Hepatocyte (in vitro differentiated cells): ENCODE measurements around the gene TOP1. TPM values are rescaled to one million over a fixed set of nuclear protein-coding genes. Genes with fewer than 3 reads are reported as not detected.

Experiments
- DNase-seq: peaks from one replicate; pipeline ENCODE4 v3.0.0-alpha.2; 2016; ENCODE audit warnings: low spot score
- H2AFZ ChIP-seq: fragments of 200-600 bp; sonication (generic); 2 replicates; pipeline ENCODE4 v1.6.0; 2016; ENCODE audit warnings: antibody characterized with exemption, mild to moderate bottlenecking
- H3K27ac ChIP-seq: fragments of 200-600 bp; sonication (generic); 2 replicates; pipeline ENCODE4 v1.5.1; 2016; ENCODE audit warnings: mild to moderate bottlenecking
- H3K27me3 ChIP-seq: fragments of 200-600 bp; sonication (generic); 2 replicates; pipeline ENCODE4 v1.6.1; 2016
- H3K36me3 ChIP-seq: fragments of 200-600 bp; sonication (generic); replicated peaks from 2 replicates; pipeline ENCODE4 v1.5.1; 2016; ENCODE audit warnings: low read depth; ENCODE audit not compliant: insufficient read depth
- H3K4me1 ChIP-seq: fragments of 200-600 bp; sonication (generic); 2 replicates; pipeline ENCODE4 v1.5.1; 2016; ENCODE audit warnings: mild to moderate bottlenecking, moderate library complexity; ENCODE audit not compliant: insufficient read depth
- H3K4me2 ChIP-seq: fragments of 200-600 bp; sonication (generic); 2 replicates; pipeline ENCODE4 v1.6.0; 2016
- H3K4me3 ChIP-seq: fragments of 200-600 bp; sonication (generic); 2 replicates; pipeline ENCODE4 v1.5.1; 2016; ENCODE audit warnings: mild to moderate bottlenecking
- H3K79me2 ChIP-seq: fragments of 200-600 bp; sonication (generic); 2 replicates; pipeline ENCODE4 v1.6.0; 2017; ENCODE audit warnings: mild to moderate bottlenecking
- H3K9me2 ChIP-seq: fragments of 200-600 bp; sonication (generic); replicated peaks from 2 replicates; pipeline ENCODE4 v1.6.0; 2017; ENCODE audit warnings: mild to moderate bottlenecking; ENCODE audit not compliant: insufficient read depth
- H3K9me3 ChIP-seq: fragments of 200-600 bp; sonication (generic); 2 replicates; pipeline ENCODE4 v1.5.1; 2016; ENCODE audit warnings: low read depth, mild to moderate bottlenecking
- H4K20me1 ChIP-seq: fragments of 200-600 bp; sonication (generic); 2 replicates; pipeline ENCODE4 v1.6.0; 2016; ENCODE audit warnings: mild to moderate bottlenecking; ENCODE audit not compliant: insufficient read depth, poor library complexity, severe bottlenecking
- EZH2 ChIP-seq: fragments of 200-600 bp; sonication (generic); IDR thresholded peaks from 2 replicates; pipeline ENCODE4 v1.6.1; 2016; ENCODE audit warnings: antibody characterized with exemption, mild to moderate bottlenecking, borderline replicate concordance
- EZH2phosphoT487 ChIP-seq: fragments of 200-600 bp; sonication (generic); IDR thresholded peaks from one replicate; pipeline ENCODE4 v1.6.1; 2018; ENCODE audit warnings: antibody characterized with exemption, mild to moderate bottlenecking, low read depth, moderate library complexity; ENCODE audit not compliant: unreplicated experiment, severe bottlenecking
- WGBS: methylation state at CpG from one replicate; pipeline ENCODE4 v1.1.6; 2016; ENCODE audit warnings: low lambda C conversion rate; ENCODE audit errors: missing lambda C conversion rate; 5-methylcytosine and 5-hydroxymethylcytosine counted together
- polyA plus RNA-seq: library from polyadenylated mRNA; unstranded; fragments of >200 nt; fragmentation: Nextera tagmentation; extraction: Ambion mirVana; gene quantifications from 2 replicates; pipeline ENCODE4 v1.2.1, GENCODE V29; 2016
- total RNA-seq: library from RNA; depleted of rRNA; stranded (reverse); fragments of >200 nt; gene quantifications from 2 replicates; pipeline ENCODE4 v1.2.3, GENCODE V29; 2014
- TF ChIP-seq, protein P1 (sequence below): fragments of 200-600 bp; sonication (generic); IDR thresholded peaks from 2 replicates; pipeline ENCODE4 v1.5.1; 2016; ENCODE audit warnings: antibody characterized with exemption, mild to moderate bottlenecking; ENCODE audit not compliant: poor library complexity

The TOP1 gene
- total and polyA plus RNA-seq, 2 experiments from 2014 or later, result 28.3 to 38.2 TPM

DNA sequence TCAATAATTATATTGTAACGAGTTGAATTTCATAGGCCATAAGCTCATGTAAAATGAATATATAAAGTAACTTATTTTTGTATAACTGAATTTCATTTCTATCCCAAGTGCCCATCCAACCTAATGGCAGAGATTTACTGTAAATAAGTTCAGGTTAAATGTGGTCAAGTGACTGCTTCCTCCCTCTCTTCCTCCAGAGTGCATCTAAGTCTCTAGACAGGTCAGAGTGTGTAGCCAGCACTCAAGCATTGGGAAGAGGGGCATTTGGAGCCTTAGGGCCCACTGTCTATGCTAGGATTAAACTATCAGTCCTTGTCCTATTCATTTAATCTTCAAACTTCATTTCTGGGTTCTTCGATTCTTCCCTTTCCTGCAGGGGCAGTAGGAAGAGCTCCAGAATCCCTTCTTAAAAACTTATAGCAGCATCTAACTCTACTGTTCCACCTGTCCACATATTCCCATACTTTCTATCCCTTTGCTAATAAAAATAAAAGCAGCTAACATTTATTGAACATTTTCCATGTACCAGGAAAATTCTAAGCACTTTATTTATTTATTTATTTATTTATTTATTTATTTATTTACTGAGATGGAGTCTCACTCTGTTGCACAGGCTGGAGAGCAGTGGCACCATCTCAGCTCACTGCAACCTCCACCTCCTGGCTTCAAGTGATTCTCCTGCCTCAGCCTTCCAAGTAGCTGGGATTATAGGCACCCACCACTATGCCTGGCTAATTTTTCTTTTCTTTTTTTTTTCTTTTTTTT lies 36.1 kb upstream of the TOP1 start:
- DNase-seq, result no peak
- Histone ChIP-seq H2AFZ (no peak overlapping the region), H3K4me1 (no peaks in the 10 kb centered on the region), H3K4me2 (no peak overlapping the region), H3K4me3 (no peak overlapping the region), H3K9me3 (no peaks in the 10 kb centered on the region), H4K20me1 (no peaks in the 10 kb centered on the region), H3K27me3 (no peaks in the 10 kb centered on the region), H3K36me3 (no peaks in the 10 kb centered on the region), H3K9me2 (no peaks in the 10 kb centered on the region), H3K79me2 (no peaks in the 10 kb centered on the region), H3K27ac (no peak overlapping the region)
- TF ChIP-seq, protein P1, sequence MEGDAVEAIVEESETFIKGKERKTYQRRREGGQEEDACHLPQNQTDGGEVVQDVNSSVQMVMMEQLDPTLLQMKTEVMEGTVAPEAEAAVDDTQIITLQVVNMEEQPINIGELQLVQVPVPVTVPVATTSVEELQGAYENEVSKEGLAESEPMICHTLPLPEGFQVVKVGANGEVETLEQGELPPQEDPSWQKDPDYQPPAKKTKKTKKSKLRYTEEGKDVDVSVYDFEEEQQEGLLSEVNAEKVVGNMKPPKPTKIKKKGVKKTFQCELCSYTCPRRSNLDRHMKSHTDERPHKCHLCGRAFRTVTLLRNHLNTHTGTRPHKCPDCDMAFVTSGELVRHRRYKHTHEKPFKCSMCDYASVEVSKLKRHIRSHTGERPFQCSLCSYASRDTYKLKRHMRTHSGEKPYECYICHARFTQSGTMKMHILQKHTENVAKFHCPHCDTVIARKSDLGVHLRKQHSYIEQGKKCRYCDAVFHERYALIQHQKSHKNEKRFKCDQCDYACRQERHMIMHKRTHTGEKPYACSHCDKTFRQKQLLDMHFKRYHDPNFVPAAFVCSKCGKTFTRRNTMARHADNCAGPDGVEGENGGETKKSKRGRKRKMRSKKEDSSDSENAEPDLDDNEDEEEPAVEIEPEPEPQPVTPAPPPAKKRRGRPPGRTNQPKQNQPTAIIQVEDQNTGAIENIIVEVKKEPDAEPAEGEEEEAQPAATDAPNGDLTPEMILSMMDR, result no peak
- TF ChIP-seq EZH2phosphoT487 (no peak), EZH2 (no peak)
- 98% methylated on average over 2 of the region's 2 CpGs for WGBS

DNA sequence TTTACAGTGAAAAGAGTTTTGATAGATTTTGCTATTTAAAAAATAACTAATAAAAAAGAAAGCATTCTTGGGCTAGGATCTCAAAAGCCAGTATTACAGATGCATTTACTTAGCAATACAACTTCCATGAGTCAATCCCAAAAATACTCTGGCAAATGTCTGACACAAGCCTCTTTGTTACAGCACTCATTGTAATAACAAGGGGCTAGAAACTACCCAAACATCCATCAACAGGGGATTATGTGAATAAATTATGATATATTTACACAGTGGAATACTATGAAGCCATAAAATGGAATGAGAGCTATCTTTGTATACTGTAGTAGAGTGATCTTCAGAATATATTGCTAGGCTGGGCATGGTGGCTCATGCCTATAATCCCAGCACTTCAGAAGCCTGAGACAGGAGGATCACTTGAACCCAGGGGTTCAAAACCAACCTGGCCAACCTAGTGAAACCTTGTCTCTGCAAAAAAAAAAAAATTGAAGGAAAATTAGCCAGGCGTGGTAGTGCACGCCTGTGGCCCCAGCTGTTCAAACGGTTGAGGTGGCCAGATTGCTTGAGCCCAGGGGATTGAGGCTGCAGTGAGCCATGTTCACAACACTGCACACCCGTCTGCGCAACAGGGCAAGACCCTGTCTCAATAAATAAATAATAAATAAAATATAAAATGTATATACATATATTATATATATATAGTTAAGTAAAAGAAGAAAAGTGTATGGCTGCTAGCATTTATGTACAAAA lies 34.7 kb upstream of the TOP1 start:
- Histone ChIP-seq H3K4me3 (no peak overlapping the region), H3K9me2 (no peaks in the 10 kb centered on the region), H4K20me1 (no peaks in the 10 kb centered on the region), H3K4me2 (no peak overlapping the region), H3K27ac (no peak overlapping the region), H3K4me1 (no peaks in the 10 kb centered on the region), H3K27me3 (no peaks in the 10 kb centered on the region), H3K79me2 (no peaks in the 10 kb centered on the region), H3K36me3 (no peaks in the 10 kb centered on the region), H2AFZ (no peak overlapping the region), H3K9me3 (no peaks in the 10 kb centered on the region)
- DNase-seq, result no peak
- WGBS, result 80% methylated on average over 5 of the region's 5 CpGs
- TF ChIP-seq EZH2, result no peak
- TF ChIP-seq, protein P1, result no peak
- no peak for TF ChIP-seq EZH2phosphoT487

DNA sequence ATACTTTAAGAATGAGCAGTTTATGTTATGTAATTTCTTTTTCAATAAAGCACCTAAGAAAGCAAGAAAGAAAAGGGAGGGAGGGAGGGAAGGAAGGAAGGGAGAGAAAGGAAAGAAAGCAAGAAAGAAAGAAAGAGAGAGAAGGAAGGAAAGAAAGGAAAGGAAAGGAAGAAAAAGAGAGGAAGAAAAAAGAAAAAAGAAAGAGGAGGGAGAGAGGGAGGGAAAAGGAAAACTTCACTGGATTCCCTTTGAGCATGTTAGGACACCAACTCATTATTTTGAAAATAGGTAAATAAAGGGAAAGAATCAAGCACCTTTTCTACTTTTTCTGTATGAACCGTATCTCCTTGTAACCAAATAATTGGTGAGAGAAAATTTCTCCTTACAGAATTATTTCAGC lies 32.3 kb upstream of the TOP1 start:
- Histone ChIP-seq H4K20me1 (no peaks in the 10 kb centered on the region), H3K4me2 (no peak overlapping the region), H3K27me3 (no peaks in the 10 kb centered on the region), H3K36me3 (no peaks in the 10 kb centered on the region), H3K79me2 (no peaks in the 10 kb centered on the region), H2AFZ (no peak overlapping the region), H3K4me3 (no peak overlapping the region), H3K9me3 (no peaks in the 10 kb centered on the region), H3K27ac (no peak overlapping the region), H3K4me1 (no peaks in the 10 kb centered on the region), H3K9me2 (no peaks in the 10 kb centered on the region)
- TF ChIP-seq, protein P1, result no peak
- TF ChIP-seq EZH2, result no peak
- no peak for TF ChIP-seq EZH2phosphoT487
- no peak for DNase-seq
- WGBS, result 94% methylated on average over 1 of the region's 1 CpG
